T-cell (primary cell): ENCODE measurements around the gene TAF4. TPM values are rescaled to one million over a fixed set of nuclear protein-coding genes. Genes with fewer than 3 reads are reported as not detected.

ENCODE experiments used
- ATAC-seq, 4 experiments: fragments of 200-7000 bp in 3 of 4; fragments of 150-1000 bp in 1 of 4; cut with Tn5 transposase; replicated peaks in 1 of 4; 1 replicate in 3 of 4; 2 replicates in 1 of 4; pipeline ENCODE4 v1.10.0; 2021; ENCODE audit warnings: moderate library complexity in 3 of 4, mild to moderate bottlenecking in 2 of 4, moderate number of reproducible peaks in 1 of 4
- CTCF ChIA-PET, 2 donors: fragments of 300-600 bp; sonication (Branson Sonifier 250); formaldehyde crosslinking; loops; one replicate each; lab custom pipeline; 2022; ENCODE audit warnings: antibody characterized with exemption in 2 of 2; lab: Charles Lee
- POLR2A ChIA-PET, 2 donors: fragments of 300-600 bp; sonication (Branson Sonifier 250); formaldehyde crosslinking; loops; one replicate each; lab custom pipeline; 2022; ENCODE audit warnings: antibody characterized with exemption in 2 of 2; lab: Charles Lee
- DNase-seq, 35 experiments: peaks; one replicate each; pipeline versions ENCODE4 v3.0.0 to v3.0.0-alpha.2; 2013 to 2023
- H3K27ac ChIP-seq: one replicate; pipeline ENCODE4 v1.5.1; 2013; ENCODE audit warnings: low read length
- H3K27me3 ChIP-seq, 2 experiments: replicated peaks in 1 of 2; 1 replicate in 1 of 2; 2 replicates in 1 of 2; pipeline versions ENCODE4 v1.6.1 to v1.7.0; 2013; ENCODE audit warnings: low read length in 1 of 2, mixed read lengths in 1 of 2; ENCODE audit not compliant: control insufficient read depth in 2 of 2, insufficient read depth in 2 of 2; ENCODE audit errors: extremely low read depth in 1 of 2
- H3K36me3 ChIP-seq, 2 donors: 1 replicate in 1 of 2; 2 replicates in 1 of 2; pipeline versions ENCODE4 v1.6.1 to v1.7.0; 2013; ENCODE audit warnings: low read length in 1 of 2; ENCODE audit not compliant: control insufficient read depth in 2 of 2, insufficient read depth in 1 of 2; ENCODE audit errors: extremely low read depth in 1 of 2
- H3K4me1 ChIP-seq, 2 experiments: 1 replicate in 1 of 2; 2 replicates in 1 of 2; pipeline versions ENCODE4 v1.6.1 to v1.7.0; 2013; ENCODE audit warnings: low read length in 2 of 2, mixed read lengths in 1 of 2; ENCODE audit not compliant: insufficient read depth in 2 of 2, control insufficient read depth in 1 of 2; ENCODE audit errors: extremely low read depth in 1 of 2
- H3K4me3 ChIP-seq, 2 donors: 1 replicate in 1 of 2; 2 replicates in 1 of 2; pipeline versions ENCODE4 v1.5.1 to v1.7.0; 2013; ENCODE audit warnings: mild to moderate bottlenecking in 2 of 2, low read length in 1 of 2, moderate library complexity in 1 of 2; ENCODE audit not compliant: control insufficient read depth in 1 of 2; ENCODE audit errors: extremely low read depth in 1 of 2
- H3K9me3 ChIP-seq: 2 replicates; pipeline ENCODE4 v1.7.0; 2013
- H3K27ac Mint-ChIP-seq, 2 donors: one replicate each; pipeline ENCODE4 v1.8.0; 2020 to 2021; ENCODE audit warnings: mild to moderate bottlenecking in 2 of 2, mixed read lengths in 2 of 2
- H3K27me3 Mint-ChIP-seq, 2 donors: one replicate each; pipeline ENCODE4 v1.8.0; 2021 to 2022; ENCODE audit warnings: mixed read lengths in 2 of 2
- H3K36me3 Mint-ChIP-seq: one replicate; pipeline ENCODE4 v1.8.0; 2021; ENCODE audit warnings: mixed read lengths
- H3K4me1 Mint-ChIP-seq, 3 donors: one replicate each; pipeline ENCODE4 v1.8.0; 2020 to 2022; ENCODE audit warnings: mixed read lengths in 3 of 3, mild to moderate bottlenecking in 1 of 3
- H3K4me3 Mint-ChIP-seq, 3 donors: one replicate each; pipeline ENCODE4 v1.8.0; 2020 to 2022; ENCODE audit warnings: mild to moderate bottlenecking in 3 of 3, mixed read lengths in 3 of 3, moderate library complexity in 3 of 3
- H3K9me3 Mint-ChIP-seq, 3 donors: one replicate each; pipeline ENCODE4 v1.8.0; 2020 to 2022; ENCODE audit warnings: mixed read lengths in 3 of 3
- WGBS: methylation state at CpG from one replicate; pipeline ENCODE4 v1.1.5; 2013; ENCODE audit warnings: missing lambda C conversion rate; ENCODE audit not compliant: insufficient coverage; 5-methylcytosine and 5-hydroxymethylcytosine counted together
- total RNA-seq, 35 experiments: library from RNA in 6 of 35; stranded (reverse) in 6 of 35; fragments of 120-200 nt in 1 of 35; gene quantifications; one replicate each; pipeline versions ENCODE4 v1.2.1 to v1.2.4 and lab custom pipeline; 2013 to 2026

The TAF4 gene
- total RNA-seq, 5 donors from 2014 or later (not counting 1 experiment from before 2014, with no cell fraction given), result 21.7 to 39.5 (median 35.2) TPM

GRCh38 chr20:61965606-61966491 is 99.8 kb downstream of the TAF4 start:
- Histone ChIP-seq H3K9me3 (no peaks in the 10 kb centered on the region), H3K27ac (no peak overlapping the region), H3K4me3 (no peak overlapping the region), H3K36me3 (no peaks in the 10 kb centered on the region), H3K4me1 (peaks cover 0 to 4% of the 10 kb centered on the region in 2 experiments), H3K27me3 (peaks cover 0 to 42% of the 10 kb centered on the region in 2 experiments)
- ATAC-seq, result no peak
- 26% methylated on average over 32 of the region's 49 CpGs for WGBS
- H3K4me1 Mint-ChIP-seq, result peaks cover 0 to 5% (median 0%) of the 10 kb centered on the region in 3 donors
- ChIA-PET POLR2A (no interaction called here), CTCF (no interaction called here)
- H3K36me3 Mint-ChIP-seq, result peaks cover 9% of the 10 kb centered on the region
- H3K4me3 Mint-ChIP-seq, result no peak overlapping the region
- no peak for DNase-seq
- peaks cover 0 to 4% (median 0%) of the 10 kb centered on the region in 3 donors for H3K9me3 Mint-ChIP-seq
- no peak overlapping the region for H3K27ac Mint-ChIP-seq
- peaks cover 9 to 39% of the 10 kb centered on the region in 2 donors for H3K27me3 Mint-ChIP-seq

GRCh38 chr20:61964675-61965605 is 100.7 kb downstream of the TAF4 start:
- peaks cover 9 to 39% of the 10 kb centered on the region in 2 donors for H3K27me3 Mint-ChIP-seq
- Histone ChIP-seq H3K9me3 (no peaks in the 10 kb centered on the region), H3K4me3 (no peak overlapping the region), H3K36me3 (no peaks in the 10 kb centered on the region), H3K27ac (no peak overlapping the region), H3K4me1 (peaks cover 0 to 4% of the 10 kb centered on the region in 2 experiments), H3K27me3 (peaks cover 0 to 42% of the 10 kb centered on the region in 2 experiments)
- 57% methylated on average over 24 of the region's 41 CpGs for WGBS
- H3K4me3 Mint-ChIP-seq, result no peak overlapping the region
- H3K27ac Mint-ChIP-seq, result no peak overlapping the region
- peaks cover 0 to 4% (median 0%) of the 10 kb centered on the region in 3 donors for H3K9me3 Mint-ChIP-seq
- no peak for ATAC-seq
- ChIA-PET CTCF (no interaction called here), POLR2A (no interaction called here)
- no peak for DNase-seq
- H3K36me3 Mint-ChIP-seq, result peaks cover 6% of the 10 kb centered on the region
- H3K4me1 Mint-ChIP-seq, result peaks cover 0 to 5% (median 0%) of the 10 kb centered on the region in 3 donors

GRCh38 chr20:61963885-61964674 is 101.6 kb downstream of the TAF4 start:
- no peak for DNase-seq
- H3K27me3 Mint-ChIP-seq, result peaks cover 9 to 39% of the 10 kb centered on the region in 2 donors
- Histone ChIP-seq H3K27ac (no peak overlapping the region), H3K36me3 (no peaks in the 10 kb centered on the region), H3K27me3 (peaks cover 0 to 42% of the 10 kb centered on the region in 2 experiments), H3K4me1 (peaks cover 0 to 4% of the 10 kb centered on the region in 2 experiments), H3K4me3 (no peak overlapping the region), H3K9me3 (no peaks in the 10 kb centered on the region)
- ChIA-PET POLR2A (no interaction called here), CTCF (no interaction called here)
- peaks cover 0 to 4% (median 0%) of the 10 kb centered on the region in 3 donors for H3K9me3 Mint-ChIP-seq
- WGBS, result 83% methylated on average over 4 of the region's 8 CpGs
- peaks cover 6% of the 10 kb centered on the region for H3K36me3 Mint-ChIP-seq
- no peak for ATAC-seq
- no peak overlapping the region for H3K27ac Mint-ChIP-seq
- H3K4me3 Mint-ChIP-seq, result no peak overlapping the region
- peaks cover 0 to 5% (median 0%) of the 10 kb centered on the region in 3 donors for H3K4me1 Mint-ChIP-seq

- CTCF ChIA-PET, result no interaction called here
- 60% methylated on average over 2 of the region's 9 CpGs for WGBS
- ATAC-seq, result no peak
- H3K9me3 ChIP-seq, result no peaks in the 10 kb centered on the region
- peaks cover 0 to 5% (median 0%) of the 10 kb centered on the region in 3 donors for H3K4me1 Mint-ChIP-seq
- DNase-seq, result no peak
- no peak overlapping the region for H3K4me3 Mint-ChIP-seq
- H3K9me3 Mint-ChIP-seq, result peaks cover 0 to 4% (median 0%) of the 10 kb centered on the region in 3 donors
- peaks cover 6% of the 10 kb centered on the region for H3K36me3 Mint-ChIP-seq
- no peak overlapping the region for H3K27ac Mint-ChIP-seq
- POLR2A ChIA-PET, result no interaction called here
- peaks cover 9 to 31% of the 10 kb centered on the region in 2 donors for H3K27me3 Mint-ChIP-seq
- no peak overlapping the region for H3K4me3 ChIP-seq
- H3K36me3 ChIP-seq, result no peaks in the 10 kb centered on the region
- H3K4me1 ChIP-seq, result peaks cover 0 to 4% of the 10 kb centered on the region in 2 experiments
- H3K27me3 ChIP-seq, result peaks cover 0 to 35% of the 10 kb centered on the region in 2 experiments
- H3K27ac ChIP-seq, result no peak overlapping the region
These were observed 102.5 kb downstream of the TAF4 start for GRCh38 chr20:61963149-61963548.

- Mint-ChIP-seq H3K4me3 (no peak overlapping the region), H3K27me3 (peaks cover 5 to 21% of the 10 kb centered on the region in 2 donors), H3K9me3 (peaks cover 0 to 4% (median 0%) of the 10 kb centered on the region in 3 donors), H3K27ac (no peak overlapping the region), H3K36me3 (peaks cover 6% of the 10 kb centered on the region), H3K4me1 (no peaks in the 10 kb centered on the region)
- CTCF ChIA-PET, result no interaction called here
- Histone ChIP-seq H3K9me3 (no peaks in the 10 kb centered on the region), H3K36me3 (no peaks in the 10 kb centered on the region), H3K4me1 (peaks cover 0 to under 1% of the 10 kb centered on the region in 2 experiments), H3K27me3 (peaks cover 0 to 17% of the 10 kb centered on the region in 2 experiments), H3K4me3 (no peak overlapping the region), H3K27ac (no peak overlapping the region)
- POLR2A ChIA-PET, result no interaction called here
- no peak for ATAC-seq
- WGBS, result 83% methylated on average over 2 of the region's 12 CpGs
- DNase-seq, result no peak
These were observed 104.8 kb downstream of the TAF4 start for GRCh38 chr20:61960836-61961235.
